Right lobe of liver (tissue), 4 donors: ENCODE data around the gene FGFR2.

ENCODE experiments used
- CTCF ChIP-seq, 4 donors: fragments of 200-600 bp in 3 of 4; fragments of 450-650 bp in 1 of 4; IDR thresholded peaks; one replicate each; pipeline versions ENCODE4 v1.5.1 to v1.8.0; 2016 to 2022; ENCODE audit warnings: antibody characterized with exemption in 4 of 4, mild to moderate bottlenecking in 2 of 4
- POLR2A ChIP-seq: fragments of 450-650 bp; IDR thresholded peaks from one replicate; pipeline ENCODE4 v1.6.1; 2017; ENCODE audit warnings: antibody characterized with exemption, mild to moderate bottlenecking
- donor health status: DM: no; HTN: no; CAD: no.
- donor health status: DM: no; HTN: no; CAD: no.
- donor health status: DM: no; HTN: yes; CAD: no.

- TF ChIP-seq CTCF (IDR thresholded peaks at IDR 0.05) (no peak), POLR2A (no peak)
Observed at GRCh38 chr10:121616291-121616690, 18.0 kb upstream of the FGFR2 start.
